Ectodermal cell (in vitro differentiated cells): ENCODE results near the gene INSIG1.

Source experiments
- H3K27ac ChIP-seq: 2 replicates; pipeline ENCODE4 v1.7.0; 2013; ENCODE audit warnings: mild to moderate bottlenecking, low read depth, low read length; ENCODE audit not compliant: insufficient read depth, poor library complexity, severe bottlenecking
- H3K27me3 ChIP-seq: 2 replicates; pipeline ENCODE4 v1.7.0; 2013; ENCODE audit warnings: mild to moderate bottlenecking, low read length; ENCODE audit not compliant: insufficient read depth, control insufficient read depth, poor library complexity, severe bottlenecking
- H3K36me3 ChIP-seq: one replicate; pipeline ENCODE4 v1.7.0; 2013; ENCODE audit warnings: low read length; ENCODE audit not compliant: control insufficient read depth, insufficient read depth
- H3K4me1 ChIP-seq: one replicate; pipeline ENCODE4 v1.7.0; 2013; ENCODE audit warnings: low read length; ENCODE audit not compliant: control insufficient read depth, insufficient read depth
- H3K4me3 ChIP-seq: 2 replicates; pipeline ENCODE4 v1.7.0; 2013; ENCODE audit warnings: low read depth, low read length, control low read depth; ENCODE audit not compliant: insufficient read depth
- H3K9me3 ChIP-seq: 2 replicates; pipeline ENCODE4 v1.7.0; 2013; ENCODE audit warnings: mild to moderate bottlenecking, low read length, moderate library complexity; ENCODE audit not compliant: control insufficient read depth
- WGBS, 2 experiments: methylation state at CpG; one replicate each; pipeline ENCODE4 v1.1.7; 2013; ENCODE audit warnings: missing lambda C conversion rate in 2 of 2; 5-methylcytosine and 5-hydroxymethylcytosine counted together

Gene INSIG1

DNA sequence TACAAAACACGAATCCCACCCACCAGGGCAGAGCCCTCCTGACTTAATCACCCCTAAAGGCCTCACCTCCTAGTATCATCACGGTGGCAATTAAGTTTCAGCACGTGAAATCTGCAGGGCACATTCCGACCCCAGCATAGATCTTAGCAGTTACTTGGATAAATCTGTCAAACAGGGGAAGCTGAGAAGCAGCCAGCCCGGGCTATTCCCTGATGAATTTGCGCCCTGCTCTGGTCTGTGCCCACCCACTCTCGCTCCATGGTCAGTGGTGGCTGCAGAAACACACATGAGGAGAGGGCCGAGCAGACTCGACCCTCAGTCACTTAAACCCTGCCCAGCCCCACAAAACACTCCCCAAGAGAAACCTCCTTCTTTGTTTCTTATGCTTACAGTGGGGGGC is 28.7 kb downstream of the INSIG1 start:
- WGBS, 2 experiments = 84 to 87% methylated on average over 9 of the region's 9 CpGs

DNA sequence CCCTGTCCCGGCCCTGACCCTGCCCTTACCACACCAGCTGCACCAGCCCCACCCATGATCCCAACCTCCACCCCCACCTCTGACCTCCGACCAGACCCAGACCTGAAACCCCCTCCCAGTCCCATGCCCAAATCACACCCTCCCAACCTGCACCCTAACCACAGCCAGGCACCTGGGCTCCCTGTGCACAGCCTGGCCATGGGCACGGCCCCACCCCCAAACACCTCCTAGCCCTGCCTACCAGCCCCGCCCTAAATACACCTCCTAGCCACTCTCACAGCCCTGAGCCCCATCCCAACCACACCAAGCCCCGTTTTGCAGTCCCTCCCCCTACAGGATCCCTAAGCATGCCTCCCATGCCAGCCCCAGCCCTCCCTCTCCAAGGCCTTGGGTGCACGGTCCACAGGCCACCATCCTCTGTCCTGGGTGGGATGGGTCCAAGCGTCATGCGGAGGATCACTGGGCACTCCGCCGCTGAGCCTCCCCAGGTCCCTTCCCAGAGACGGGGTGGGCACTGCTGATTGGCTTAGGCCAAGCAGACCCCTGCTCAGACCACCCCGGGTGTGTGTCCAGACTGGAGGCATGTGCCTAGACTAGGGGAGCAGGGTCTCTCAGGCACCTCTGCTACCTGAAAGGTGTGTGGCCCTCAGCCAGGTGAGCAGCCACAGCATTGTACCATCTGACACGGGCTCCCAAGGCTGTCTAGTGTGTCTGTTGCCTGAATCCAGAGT is 30.1 kb downstream of the INSIG1 start:
- Histone ChIP-seq H3K36me3 (no peaks in the 10 kb centered on the region), H3K27ac (no peak overlapping the region), H3K4me1 (no peaks in the 10 kb centered on the region), H3K27me3 (no peaks in the 10 kb centered on the region), H3K4me3 (no peak overlapping the region), H3K9me3 (no peaks in the 10 kb centered on the region)
- 85 to 86% methylated on average over 13 of the region's 13 CpGs for WGBS, 2 experiments

More for the DNA sequence above, 28.7 kb downstream of the INSIG1 start:
- H3K27me3 ChIP-seq = no peaks in the 10 kb centered on the region
- H3K36me3 ChIP-seq = no peaks in the 10 kb centered on the region
- H3K27ac ChIP-seq = no peak overlapping the region
- H3K4me3 ChIP-seq = no peak overlapping the region
- H3K9me3 ChIP-seq = no peaks in the 10 kb centered on the region
- no peaks in the 10 kb centered on the region for H3K4me1 ChIP-seq

DNA sequence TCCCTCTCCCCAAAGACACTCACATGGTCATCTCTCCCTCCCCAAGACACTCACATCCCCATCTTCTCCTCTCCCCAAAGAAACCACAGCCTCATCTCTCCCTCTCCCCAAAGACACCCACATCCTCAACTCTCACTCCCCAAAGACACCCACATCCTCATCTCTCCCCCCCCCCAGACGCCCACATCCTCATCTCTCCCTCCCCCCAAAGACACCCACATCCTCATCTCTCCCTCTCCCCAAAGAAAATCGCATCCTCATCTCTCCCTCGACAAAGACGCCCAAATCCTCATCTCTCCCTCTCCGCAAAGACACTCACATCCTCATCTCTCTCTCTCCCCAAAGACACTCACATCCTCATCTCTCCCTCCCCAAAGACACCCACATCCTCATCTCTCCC is 31.5 kb downstream of the INSIG1 start:
- Histone ChIP-seq H3K9me3 (no peaks in the 10 kb centered on the region), H3K4me1 (no peaks in the 10 kb centered on the region), H3K27ac (no peak overlapping the region), H3K27me3 (no peaks in the 10 kb centered on the region), H3K4me3 (no peak overlapping the region), H3K36me3 (no peaks in the 10 kb centered on the region)
- no CpG with 5 or more reads among the region's 5 CpGs for WGBS, 2 experiments

DNA sequence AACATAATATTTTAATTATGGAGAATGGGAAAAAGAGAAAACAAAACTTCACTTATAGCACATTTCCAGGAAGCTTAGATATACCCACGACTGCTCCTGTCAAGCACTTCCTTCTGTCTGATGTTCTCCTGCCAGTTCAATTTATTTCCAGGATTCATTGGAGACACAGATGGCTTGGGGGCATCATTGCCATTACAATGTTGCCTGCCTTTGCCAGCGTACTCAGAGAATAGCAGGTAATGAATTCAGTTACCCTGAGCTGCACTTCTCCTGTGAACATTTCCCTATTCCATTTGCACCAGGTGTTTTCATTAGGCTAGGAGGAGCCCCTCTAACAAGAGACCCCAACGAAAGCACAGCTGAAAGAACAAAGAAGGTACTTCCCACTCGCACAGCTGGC is 33.7 kb downstream of the INSIG1 start:
- WGBS, 2 experiments = 74 to 81% methylated on average over 4 of the region's 4 CpGs
- Histone ChIP-seq H3K4me3 (no peak overlapping the region), H3K36me3 (no peaks in the 10 kb centered on the region), H3K4me1 (no peaks in the 10 kb centered on the region), H3K9me3 (no peaks in the 10 kb centered on the region), H3K27me3 (no peaks in the 10 kb centered on the region), H3K27ac (no peak overlapping the region)

DNA sequence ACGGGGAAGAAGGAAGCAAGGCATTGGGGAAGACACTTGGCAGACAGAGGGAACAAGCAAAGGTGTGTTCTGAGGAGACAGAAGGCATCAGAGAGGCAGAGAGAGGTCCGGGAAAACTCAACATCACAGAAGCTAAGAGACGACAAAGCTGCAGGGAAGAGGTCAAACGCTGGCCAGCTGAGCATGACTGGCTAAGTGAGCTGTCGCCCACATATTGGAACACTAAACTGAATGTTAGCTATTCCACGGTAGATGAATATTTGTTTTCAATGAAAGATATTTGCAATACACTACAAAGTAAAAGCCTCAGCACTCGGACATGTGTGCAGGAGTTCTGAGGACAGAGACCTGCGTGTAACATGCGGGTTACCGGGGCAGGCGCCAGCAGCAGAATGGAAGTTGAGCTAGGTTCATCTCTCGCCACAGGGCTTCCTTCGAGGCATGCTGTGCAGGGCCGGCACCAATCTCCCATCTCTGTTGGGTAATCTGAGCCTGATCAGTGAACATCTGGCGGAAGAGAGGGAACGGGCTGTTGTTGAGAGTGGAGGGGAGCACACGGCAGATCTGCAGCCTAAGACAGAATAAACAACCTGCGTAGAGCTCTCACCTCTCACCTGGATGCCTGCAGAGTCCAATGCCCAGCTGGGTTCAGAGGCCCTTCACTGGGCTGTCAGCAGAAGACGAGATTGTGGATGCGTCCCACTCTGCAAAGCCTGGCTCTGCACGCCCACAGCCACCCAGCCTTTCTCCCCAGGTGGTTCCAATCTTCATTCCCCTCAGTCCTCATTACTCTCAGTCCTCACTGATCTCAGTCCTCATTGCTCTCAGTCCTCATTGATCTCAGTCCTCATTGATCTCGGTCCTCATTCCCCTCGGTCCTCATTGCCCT is 35.9 kb downstream of the INSIG1 start:
- H3K36me3 ChIP-seq = no peaks in the 10 kb centered on the region
- no peak overlapping the region for H3K4me3 ChIP-seq
- H3K27me3 ChIP-seq = no peaks in the 10 kb centered on the region
- H3K4me1 ChIP-seq = no peaks in the 10 kb centered on the region
- 85 to 87% methylated on average over 23 of the region's 23 CpGs for WGBS, 2 experiments
- H3K27ac ChIP-seq = no peak overlapping the region
- no peaks in the 10 kb centered on the region for H3K9me3 ChIP-seq

DNA sequence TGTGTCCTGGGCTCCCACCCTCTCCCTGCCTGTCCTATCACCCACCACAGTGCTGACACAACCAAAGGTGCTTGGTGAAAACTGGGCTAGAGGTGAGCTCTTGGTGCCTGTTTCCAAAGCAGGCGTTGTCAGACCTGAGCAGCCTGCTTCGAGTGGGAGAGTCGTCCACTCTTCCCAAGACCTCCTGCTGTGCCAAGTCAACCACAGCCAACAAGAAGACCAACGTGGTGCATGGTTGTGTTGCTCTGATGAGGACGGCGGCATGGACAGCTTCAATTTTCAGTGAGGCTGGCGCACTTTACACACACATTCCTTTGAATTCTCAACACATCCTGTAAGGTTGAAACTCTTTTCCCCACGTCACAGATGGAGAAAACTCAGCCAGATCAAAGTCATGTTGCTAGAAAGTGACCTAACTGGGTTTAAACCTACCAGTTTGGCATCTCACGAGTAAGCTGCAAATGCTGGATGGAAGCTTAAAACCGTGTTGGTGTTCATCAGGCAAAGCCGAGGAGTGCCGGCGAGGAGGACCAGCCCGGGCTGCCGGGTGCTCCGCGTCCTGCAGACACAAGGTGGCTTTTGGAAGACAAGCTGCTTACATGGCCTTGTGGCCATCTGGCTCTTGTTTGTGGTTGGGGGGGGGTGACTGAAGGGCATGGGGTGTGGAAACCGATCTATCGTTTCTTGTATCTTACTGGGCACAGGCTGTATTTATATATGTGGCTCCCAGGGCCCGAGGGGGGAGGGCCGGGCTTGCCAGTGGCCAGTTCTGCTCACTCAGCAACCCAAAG is 39.3 kb downstream of the INSIG1 start:
- Histone ChIP-seq H3K4me3 (no peak overlapping the region), H3K4me1 (no peaks in the 10 kb centered on the region), H3K36me3 (no peaks in the 10 kb centered on the region), H3K27me3 (no peaks in the 10 kb centered on the region), H3K9me3 (no peaks in the 10 kb centered on the region), H3K27ac (no peak overlapping the region)
- WGBS, 2 experiments = 91 to 92% methylated on average over 21 of the region's 21 CpGs

DNA sequence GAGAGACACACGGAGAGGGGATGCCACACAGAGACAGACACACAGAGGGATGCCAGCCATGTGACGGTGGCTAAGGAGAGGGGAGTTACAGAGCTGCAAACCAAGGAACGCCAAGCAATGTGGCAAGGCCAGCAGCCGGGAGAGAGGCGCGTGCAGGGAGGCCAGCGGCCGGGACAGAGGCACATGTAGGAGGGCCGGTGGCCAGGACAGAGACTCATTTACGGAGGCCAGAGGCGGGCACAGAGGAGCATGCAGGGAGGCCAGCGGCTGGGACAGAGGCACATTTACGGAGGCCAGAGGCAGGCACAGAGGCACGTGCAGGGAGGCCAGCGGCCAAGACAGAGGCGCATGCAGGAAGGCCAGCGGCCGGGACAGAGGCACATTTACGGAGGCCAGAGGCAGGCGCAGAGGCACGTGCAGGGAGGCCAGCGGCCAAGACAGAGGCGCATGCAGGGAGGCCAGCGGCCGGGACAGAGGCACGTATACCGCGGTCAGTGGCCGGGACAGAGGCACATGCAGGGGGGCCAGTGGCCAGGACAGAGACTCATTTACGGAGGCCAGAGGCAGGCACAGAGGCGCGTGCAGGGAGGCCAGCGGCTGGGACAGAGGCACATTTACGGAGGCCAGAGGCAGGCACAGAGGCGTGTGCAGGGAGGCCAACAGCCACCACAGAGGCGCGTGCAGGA is 40.4 kb downstream of the INSIG1 start:
- WGBS, 2 experiments = 91% methylated on average over 37 of the region's 37 CpGs
- no peaks in the 10 kb centered on the region for H3K36me3 ChIP-seq
- H3K27me3 ChIP-seq = no peaks in the 10 kb centered on the region

DNA sequence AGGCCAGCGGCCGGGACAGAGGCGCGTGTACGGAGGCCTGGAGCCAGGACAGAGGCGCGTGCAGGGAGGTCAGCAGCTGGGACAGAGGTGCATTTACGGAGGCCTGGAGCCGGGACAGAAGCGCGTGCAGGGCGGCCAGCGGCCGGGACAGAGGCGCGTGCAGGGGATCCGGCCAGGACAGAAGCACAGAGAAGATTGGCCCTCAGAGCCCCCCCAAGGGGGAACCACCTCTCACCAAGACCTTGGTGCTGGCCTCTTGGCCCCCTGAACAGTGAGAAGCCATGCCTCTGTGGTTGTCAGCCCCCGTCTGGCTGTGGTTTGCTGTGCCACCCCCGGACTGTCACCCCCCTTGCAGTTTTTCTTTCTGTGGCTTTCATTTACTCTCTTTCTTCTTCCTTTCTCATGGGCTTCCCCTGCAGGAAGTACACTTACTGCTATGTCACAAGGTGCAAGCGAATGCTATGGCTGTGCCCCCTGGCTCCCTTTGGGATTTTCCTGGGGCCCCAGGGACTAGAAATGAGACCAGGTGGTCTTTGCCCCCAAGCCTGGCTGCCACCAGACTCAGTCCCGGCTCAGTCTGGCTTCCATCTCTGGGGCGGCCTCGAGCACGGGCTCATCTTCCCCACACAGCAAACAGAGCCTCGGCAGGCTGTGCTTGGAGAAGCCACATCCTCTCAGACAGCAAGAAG is 41.1 kb downstream of the INSIG1 start:
- no peak overlapping the region for H3K4me3 ChIP-seq
- H3K27ac ChIP-seq = no peak overlapping the region
- no peaks in the 10 kb centered on the region for H3K4me1 ChIP-seq
- no peaks in the 10 kb centered on the region for H3K36me3 ChIP-seq
- H3K9me3 ChIP-seq = no peaks in the 10 kb centered on the region
- WGBS, 2 experiments = 90 to 91% methylated on average over 25 of the region's 25 CpGs
- H3K27me3 ChIP-seq = no peaks in the 10 kb centered on the region

More for the DNA sequence above, 40.4 kb downstream of the INSIG1 start:
- H3K4me3 ChIP-seq = no peak overlapping the region
- no peaks in the 10 kb centered on the region for H3K4me1 ChIP-seq
- H3K9me3 ChIP-seq = no peaks in the 10 kb centered on the region
- no peak overlapping the region for H3K27ac ChIP-seq

DNA sequence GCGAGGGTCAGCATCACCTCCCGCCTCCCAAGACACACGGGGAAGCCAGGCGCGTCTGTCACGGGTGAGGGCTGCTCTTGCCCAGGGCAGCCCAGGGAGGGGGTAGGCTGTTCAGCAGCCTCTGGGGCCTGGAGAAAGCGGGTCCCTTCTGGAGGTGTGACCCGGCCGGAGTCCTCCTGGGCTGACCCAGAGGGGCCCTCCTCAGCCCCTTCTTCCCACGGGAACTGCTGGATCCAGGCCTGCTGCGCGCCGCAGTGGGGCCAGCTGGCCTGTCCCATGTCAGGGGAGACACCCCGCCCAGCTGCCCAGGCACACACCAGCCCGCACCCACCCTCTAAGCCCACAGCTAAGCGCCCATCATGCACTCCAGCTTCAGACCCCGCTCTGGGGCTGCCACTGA is 41.8 kb downstream of the INSIG1 start:
- H3K36me3 ChIP-seq = no peaks in the 10 kb centered on the region
- no peaks in the 10 kb centered on the region for H3K9me3 ChIP-seq
- H3K4me3 ChIP-seq = no peak overlapping the region
- peaks cover 4% of the 10 kb centered on the region for H3K27me3 ChIP-seq
- no peaks in the 10 kb centered on the region for H3K4me1 ChIP-seq
- WGBS, 2 experiments = 91% methylated on average over 17 of the region's 17 CpGs
- no peak overlapping the region for H3K27ac ChIP-seq
